IMR-90 (cell line): ENCODE results near the gene AOPEP. TPM values are rescaled to one million over a fixed set of nuclear protein-coding genes. Genes with fewer than 3 reads are reported as not detected.

ENCODE experiments used
- ATAC-seq: fragments of 200-7000 bp; cut with Tn5 transposase; 2 replicates; pipeline ENCODE4 v1.9.1; 2020; ENCODE audit warnings: low read depth, mild to moderate bottlenecking, moderate library complexity
- BruUV-seq: library from RNA; stranded (reverse); fragments of 400-500 nt; replicated peaks from 2 replicates; lab custom pipeline; 2021; lab: Mats Ljungman, UMichigan
- CTCF ChIA-PET: fragments of 300-600 bp; formaldehyde crosslinking; extraction: SDS; loops from one replicate; lab custom pipeline; 2021; ENCODE audit warnings: antibody characterized with exemption; lab: Yijun Ruan, JAX
- POLR2A ChIA-PET: fragments of 300-600 bp; sonication (Branson Sonifier 250); formaldehyde crosslinking; loops from one replicate; lab custom pipeline; 2022; ENCODE audit warnings: antibody characterized with exemption; ENCODE audit not compliant: unreplicated experiment; lab: Charles Lee
- DNase-seq: peaks from one replicate; pipeline ENCODE4 v3.0.0; 2013
- H2AFZ ChIP-seq: replicated peaks from 2 replicates; pipeline ENCODE3; 2013; ENCODE audit warnings: low read length, mild to moderate bottlenecking; ENCODE audit not compliant: poor library complexity
- H2AK5ac ChIP-seq: 2 replicates; pipeline ENCODE4 v1.6.1; 2013; ENCODE audit warnings: low read depth, low read length, inconsistent platforms
- H2AK9ac ChIP-seq: replicated peaks from 2 replicates; pipeline ENCODE3; 2013; ENCODE audit warnings: mild to moderate bottlenecking, low read depth, low read length, moderate library complexity; ENCODE audit not compliant: poor library complexity
- H2BK120ac ChIP-seq: 2 replicates; pipeline ENCODE4 v1.6.1; 2013; ENCODE audit warnings: low read depth, low read length, inconsistent platforms
- H2BK15ac ChIP-seq: 3 replicates; pipeline ENCODE4 v1.6.1; 2013; ENCODE audit warnings: low read depth, low read length, inconsistent platforms
- H2BK20ac ChIP-seq: 2 replicates; pipeline ENCODE4 v1.6.1; 2013; ENCODE audit warnings: low read depth, mild to moderate bottlenecking, inconsistent platforms, low read length, moderate library complexity
- H2BK5ac ChIP-seq: 2 replicates; pipeline ENCODE4 v1.6.1; 2013; ENCODE audit warnings: mild to moderate bottlenecking, low read depth, low read length, inconsistent platforms; ENCODE audit not compliant: poor library complexity, severe bottlenecking
- H3K14ac ChIP-seq: replicated peaks from 2 replicates; pipeline ENCODE4 v1.6.1; 2013; ENCODE audit warnings: low read depth, low read length, inconsistent platforms
- H3K18ac ChIP-seq: 2 replicates; pipeline ENCODE4 v1.6.1; 2013; ENCODE audit warnings: low read depth, low read length, control low read depth
- H3K23ac ChIP-seq: 2 replicates; pipeline ENCODE4 v1.6.1; 2013; ENCODE audit warnings: low read depth, low read length, inconsistent platforms
- H3K27ac ChIP-seq: 2 replicates; pipeline ENCODE4 v1.5.1; 2013; ENCODE audit warnings: mild to moderate bottlenecking, control low read depth, low read length; ENCODE audit not compliant: insufficient read depth
- H3K27me3 ChIP-seq: 2 replicates; pipeline ENCODE4 v1.6.1; 2013; ENCODE audit warnings: low read length; ENCODE audit not compliant: control insufficient read depth, insufficient read depth
- H3K36me3 ChIP-seq: 2 replicates; pipeline ENCODE4 v1.6.1; 2013; ENCODE audit warnings: low read length, mixed read lengths; ENCODE audit not compliant: control insufficient read depth, insufficient read depth
- H3K4ac ChIP-seq: 2 replicates; pipeline ENCODE4 v1.6.1; 2013; ENCODE audit warnings: low read depth, low read length, inconsistent platforms
- H3K4me1 ChIP-seq: 2 replicates; pipeline ENCODE4 v1.6.1; 2013; ENCODE audit warnings: low read length, mixed read lengths; ENCODE audit not compliant: control insufficient read depth, insufficient read depth
- H3K4me2 ChIP-seq: 2 replicates; pipeline ENCODE4 v1.6.1; 2013; ENCODE audit warnings: low read depth, mild to moderate bottlenecking, control low read depth, low read length, moderate library complexity
- H3K4me3 ChIP-seq: 2 replicates; pipeline ENCODE4 v1.5.1; 2013; ENCODE audit warnings: low read depth, mild to moderate bottlenecking, control low read depth, low read length, moderate library complexity; ENCODE audit not compliant: insufficient read depth
- H3K56ac ChIP-seq: 2 replicates; pipeline ENCODE4 v1.6.1; 2013; ENCODE audit warnings: low read length, inconsistent platforms; ENCODE audit not compliant: insufficient read depth; ENCODE audit errors: extremely low read depth
- H3K79me1 ChIP-seq, 2 experiments: 2 replicates each; pipeline ENCODE4 v1.6.1; 2013; ENCODE audit warnings: low read length in 2 of 2, inconsistent platforms in 1 of 2, low read depth in 1 of 2
- H3K9ac ChIP-seq: 2 replicates; pipeline ENCODE4 v1.6.1; 2013; ENCODE audit warnings: low read depth, low read length, control low read depth
- H3K9me1 ChIP-seq: 2 replicates; pipeline ENCODE4 v1.6.1; 2013; ENCODE audit warnings: low read length, inconsistent platforms; ENCODE audit not compliant: insufficient read depth
- H3K9me3 ChIP-seq: 2 replicates; pipeline ENCODE4 v1.6.1; 2013; ENCODE audit warnings: low read length; ENCODE audit not compliant: control insufficient read depth, insufficient read depth
- H4K20me1 ChIP-seq: 2 replicates; pipeline ENCODE4 v1.6.1; 2013; ENCODE audit warnings: low read length, inconsistent platforms; ENCODE audit not compliant: insufficient read depth
- H4K5ac ChIP-seq: 2 replicates; pipeline ENCODE4 v1.6.1; 2013; ENCODE audit warnings: mild to moderate bottlenecking, low read depth, low read length, control low read depth
- H4K8ac ChIP-seq, 2 experiments: 2 replicates each; pipeline ENCODE4 v1.6.1; 2013; ENCODE audit warnings: low read depth in 2 of 2, low read length in 2 of 2, control low read depth in 1 of 2, inconsistent platforms in 1 of 2
- H4K91ac ChIP-seq: 2 replicates; pipeline ENCODE4 v1.6.1; 2013; ENCODE audit warnings: low read depth, low read length, inconsistent platforms; ENCODE audit not compliant: insufficient read depth
- CEBPB ChIP-seq: IDR thresholded peaks from 2 replicates; pipeline ENCODE4 v1.6.1; 2012; ENCODE audit warnings: low read depth, low read length, improper control_type of control experiment
- CHD1 ChIP-seq: IDR thresholded peaks from 2 replicates; pipeline ENCODE4 v1.6.1; 2012; ENCODE audit warnings: low read depth, low read length, improper control_type of control experiment
- ELK1 ChIP-seq: fragments of 150-350 bp; IDR thresholded peaks from 2 replicates; pipeline ENCODE4 v1.6.1; 2016; ENCODE audit warnings: low read depth, mild to moderate bottlenecking, low read length, moderate library complexity, borderline replicate concordance
- FOS ChIP-seq: fragments of 150-350 bp; IDR thresholded peaks from 2 replicates; pipeline ENCODE4 v1.6.1; 2016; ENCODE audit warnings: low read depth, low read length
- MAFK ChIP-seq: IDR thresholded peaks from 2 replicates; pipeline ENCODE4 v1.6.1; 2012; ENCODE audit warnings: low read depth, low read length, improper control_type of control experiment
- MAZ ChIP-seq: IDR thresholded peaks from 2 replicates; pipeline ENCODE4 v1.6.1; 2012; ENCODE audit warnings: low read depth, mild to moderate bottlenecking, low read length, improper control_type of control experiment, moderate library complexity, borderline replicate concordance
- MXI1 ChIP-seq: IDR thresholded peaks from 2 replicates; pipeline ENCODE4 v1.6.1; 2012; ENCODE audit warnings: low read depth, mild to moderate bottlenecking, low read length, moderate library complexity, borderline replicate concordance
- NFE2L2 ChIP-seq: fragments of 150-350 bp; IDR thresholded peaks from 2 replicates; pipeline ENCODE4 v1.6.1; 2016; ENCODE audit warnings: low read depth, mild to moderate bottlenecking, low read length
- POLR2A ChIP-seq: IDR thresholded peaks from 2 replicates; pipeline ENCODE4 v1.6.1; 2012; ENCODE audit warnings: mild to moderate bottlenecking, low read depth, low read length
- RAD21 ChIP-seq: IDR thresholded peaks from 2 replicates; pipeline ENCODE4 v1.6.1; 2012; ENCODE audit warnings: low read length, improper control_type of control experiment
- RCOR1 ChIP-seq: IDR thresholded peaks from 2 replicates; pipeline ENCODE4 v1.6.1; 2012; ENCODE audit warnings: mild to moderate bottlenecking, low read length, improper control_type of control experiment; ENCODE audit not compliant: insufficient replicate concordance
- RFX5 ChIP-seq: IDR thresholded peaks from 2 replicates; pipeline ENCODE4 v1.8.0; 2012; ENCODE audit warnings: low read depth, mild to moderate bottlenecking, low read length, moderate library complexity
- SMC3 ChIP-seq: fragments of 150-350 bp; IDR thresholded peaks from 2 replicates; pipeline ENCODE4 v1.6.1; 2016; ENCODE audit warnings: low read depth, mild to moderate bottlenecking, antibody characterized with exemption, low read length, moderate library complexity
- USF2 ChIP-seq: fragments of 150-350 bp; IDR thresholded peaks from 2 replicates; pipeline ENCODE4 v1.6.1; 2017; ENCODE audit warnings: mild to moderate bottlenecking, antibody characterized with exemption, low read length, low read depth
- WGBS, 2 experiments: methylation state at CpG; one replicate each; pipeline versions ENCODE4 v1.1.5 to v1.1.7; 2013; ENCODE audit warnings: missing lambda C conversion rate in 2 of 2; ENCODE audit not compliant: insufficient read length in 1 of 2; ENCODE audit errors: extremely low coverage in 2 of 2; 5-methylcytosine and 5-hydroxymethylcytosine counted together
- dilution Hi-C: fragments of 300-500 bp; cut with HindIII; formaldehyde crosslinking; loops from one replicate; pipeline ENCODE4 v1.14.3; 2018; ENCODE audit warnings: low sequenced_read_pairs; ENCODE audit not compliant: unreplicated experiment
- in situ Hi-C: fragments of 300-500 bp; cut with MboI; formaldehyde crosslinking; loops from 3 replicates; pipeline ENCODE4 v1.14.3; 2019; ENCODE audit warnings: low sequenced_read_pairs, inconsistent platforms, mixed read lengths
- intact Hi-C: fragments of 100-400 bp; cut with micrococcal nuclease; formaldehyde crosslinking; loops from 2 replicates; pipeline ENCODE4 v1.10.0; 2022
- polyA plus RNA-seq, 3 experiments: library from polyadenylated mRNA; depleted of rRNA; stranded (reverse); fragments of >200 nt; gene quantifications; 2 replicates each; pipeline ENCODE4 v1.2.3, GENCODE V29; 2012; ENCODE audit warnings: low replicate concordance in 1 of 3
- total RNA-seq: library from RNA; depleted of rRNA; stranded (reverse); fragments of >200 nt; gene quantifications from 2 replicates; pipeline ENCODE4 v1.2.3, GENCODE V29; 2012

Gene AOPEP
- total and polyA plus RNA-seq, 2 of the 4 experiments (the other 2 are of a cell fraction): 34.9 to 38.7 TPM

- H4K8ac ChIP-seq: peak overlapping the region in 1 of 2 experiments; percentile 77; a peak in 2 of 4 replicates
- H3K79me1 ChIP-seq: peaks cover 6 to 39% of the 10 kb centered on the region in 2 experiments; a peak in 3 of 4 replicates
- H3K14ac ChIP-seq: peak overlapping the region; percentile 57
- no peaks in the 10 kb centered on the region for H4K20me1 ChIP-seq
- H2AK9ac ChIP-seq: peak overlapping the region; percentile 75
- no peak overlapping the region for H3K27ac ChIP-seq
- H3K27me3 ChIP-seq: no peaks in the 10 kb centered on the region
- peak overlapping the region; percentile 97; the same call in 2 of the 3 replicates for H2BK15ac ChIP-seq
- H3K4me3 ChIP-seq: no peak overlapping the region
- DNase-seq (no peak), ATAC-seq (no peak)
- BruUV-seq: no TSS peak
- in situ Hi-C loops: no loop called here
- H2AFZ ChIP-seq: peak overlapping the region; percentile 45
- no peaks in the 10 kb centered on the region for H3K36me3 ChIP-seq
- H2AK5ac ChIP-seq: peak overlapping the region; percentile 92; the same call in 1 of the 2 replicates
- peak overlapping the region; percentile 96 for H2BK120ac ChIP-seq
- CTCF ChIA-PET: interaction anchor here (0.6 to 1.4 kb wide), 2 partner anchors 84 to 93 kb away, joined by 3 to 4 read pairs; no protein-coding TSS in a partner anchor
- peak overlapping the region; percentile 75 for H4K5ac ChIP-seq
- H3K9ac ChIP-seq: no peak overlapping the region
- POLR2A ChIA-PET: interaction anchor here (1.4 kb wide), 1 partner anchor 75 kb away, joined by 3 read pairs; no protein-coding TSS in a partner anchor
- H3K4me1 ChIP-seq: peaks cover 28% of the 10 kb centered on the region
- peak overlapping the region; percentile 22 for H2BK5ac ChIP-seq
- H3K56ac ChIP-seq: no peak overlapping the region; the same call in 1 of the 2 replicates
- H3K4ac ChIP-seq: peak overlapping the region; percentile 74
- peak overlapping the region; percentile 85 for H2BK20ac ChIP-seq
- H3K4me2 ChIP-seq: no peak overlapping the region
- no peaks in the 10 kb centered on the region for H3K9me3 ChIP-seq
- intact Hi-C loops: no loop called here
- H3K23ac ChIP-seq: peak overlapping the region; percentile 54; the same call in 1 of the 2 replicates
- peak overlapping the region; percentile 73 for H3K18ac ChIP-seq
- H4K91ac ChIP-seq: peak overlapping the region; percentile 90
- dilution Hi-C loops: no loop called here
- peaks cover 26% of the 10 kb centered on the region for H3K9me1 ChIP-seq
- 100% methylated on average over 4 of the region's 12 CpGs; no CpG with 5 or more reads in 1 of the 2 experiments for WGBS, 2 experiments
- no peak for TF ChIP-seq USF2
- no peak for TF ChIP-seq RAD21
- no peak for TF ChIP-seq RCOR1
- no peak for TF ChIP-seq CEBPB
- TF ChIP-seq MAFK: no peak
- TF ChIP-seq ELK1: no peak
- no peak for TF ChIP-seq SMC3
- no peak for TF ChIP-seq MAZ
- no peak for TF ChIP-seq CHD1
- TF ChIP-seq NFE2L2: no peak
- TF ChIP-seq MXI1: no peak
- TF ChIP-seq FOS: no peak
- TF ChIP-seq RFX5: no peak
- TF ChIP-seq POLR2A: no peak
These were observed 206.4 kb downstream of the AOPEP start for GRCh38 chr9:94932652-94933510.
